ENCODE data around the gene THAP11.
A peak's percentile ranks its signal among the peaks of the same experiment; 100 is the strongest.

The THAP11 gene

DNA sequence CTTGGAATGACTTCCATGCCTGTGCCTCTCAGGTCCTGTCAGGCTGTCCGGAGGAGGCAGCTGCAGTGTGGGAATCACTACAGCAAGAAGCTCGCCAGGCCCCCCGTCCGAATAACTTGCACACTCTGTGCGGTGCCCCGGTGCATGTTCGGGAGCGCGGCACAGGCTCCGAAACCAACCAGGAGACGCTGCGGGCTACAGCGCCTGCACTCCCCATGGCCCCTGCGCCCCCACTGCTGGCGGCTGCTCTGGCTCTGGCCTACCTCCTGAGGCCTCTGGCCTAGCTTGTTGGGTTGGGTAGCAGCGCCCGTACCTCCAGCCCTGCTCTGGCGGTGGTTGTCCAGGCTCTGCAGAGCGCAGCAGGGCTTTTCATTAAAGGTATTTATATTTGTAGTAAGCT, 43.9 kb downstream of the THAP11 start:
- no peak for DNase-seq

DNA sequence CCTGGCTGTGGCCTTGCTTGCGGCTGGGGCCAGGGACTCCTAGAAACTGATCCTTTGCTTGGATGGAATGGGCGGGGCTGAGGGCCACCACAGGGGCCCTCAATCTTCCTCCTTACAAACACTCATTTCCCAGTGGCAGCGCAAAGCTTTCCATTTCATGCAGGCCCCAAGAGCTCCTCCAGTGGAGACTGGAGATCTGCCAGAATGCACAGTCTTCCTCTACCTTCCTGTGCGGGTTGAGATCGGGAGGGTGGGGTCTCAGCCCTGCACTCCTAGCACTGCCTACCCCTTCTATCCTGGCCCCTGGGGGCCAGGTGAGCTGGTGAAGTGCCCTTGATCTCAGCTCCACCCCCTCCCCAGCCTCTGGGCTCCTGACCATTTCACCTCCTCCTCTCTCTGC, 44.3 kb downstream of the THAP11 start:
- no peak for DNase-seq

GRCh38 chr16:67888331-67888730, 46.2 kb downstream of the THAP11 start:
- no peak for DNase-seq

GRCh38 chr16:67892375-67892774, 50.3 kb downstream of the THAP11 start:
- no peak for DNase-seq

DNA sequence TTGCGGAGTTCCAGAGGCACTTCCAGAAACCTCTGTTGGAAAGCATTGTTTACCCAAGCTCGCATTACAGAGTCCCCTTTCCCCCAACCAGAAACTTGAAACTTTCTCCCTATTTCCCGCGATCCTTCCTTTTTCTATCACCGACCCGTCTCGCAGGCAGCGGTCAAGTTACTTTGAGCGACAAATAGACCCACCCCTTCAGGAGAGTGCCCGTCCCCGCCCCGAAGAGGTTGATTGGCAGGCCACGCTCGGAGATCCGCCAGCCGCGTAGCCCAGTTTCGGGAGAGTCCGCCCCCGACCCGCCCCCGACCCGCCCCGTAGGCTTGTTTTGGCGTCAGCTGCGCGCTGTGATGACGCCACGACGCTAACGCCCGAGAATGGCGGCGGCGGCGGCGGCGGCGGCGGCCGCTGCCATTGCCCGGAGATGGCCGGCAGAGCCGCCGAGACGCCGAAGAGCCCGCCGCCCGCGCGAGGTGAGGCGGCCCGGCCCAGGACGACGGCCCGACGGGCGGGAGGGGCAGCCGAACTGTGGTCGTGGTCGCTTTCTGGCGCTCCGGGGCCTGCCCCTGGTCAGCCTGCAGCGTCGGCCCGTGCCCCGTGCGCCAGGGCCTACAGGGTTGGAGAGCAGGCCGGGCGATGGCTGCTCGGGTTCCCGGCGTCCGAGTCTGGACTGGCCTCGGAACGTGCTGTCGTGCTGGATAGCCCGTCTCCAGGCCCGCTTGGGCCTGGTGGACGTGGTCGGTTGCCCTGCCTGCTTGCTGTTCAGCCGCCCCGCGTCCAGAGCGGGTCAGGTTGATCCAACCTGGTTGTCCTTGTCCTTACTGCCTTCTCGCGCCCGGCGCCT, 51.0 kb downstream of the THAP11 start, which contains the start of gene PSKH1:
TSS of gene PSKH1 (plus strand) at position 356 of the 844 bp plus-strand sequence. CDS start 15,496 bp downstream, outside the sequence.
- DNase-seq = peak; percentile 95
